Measurements from ENCODE around the gene PDE1A. TPM values are rescaled to one million over a fixed set of nuclear protein-coding genes. Genes with fewer than 3 reads are reported as not detected.

The PDE1A gene
- total and polyA plus RNA-seq, 2 of the 13 experiments (the other 11 are each of a cell fraction or from before 2014, with no cell fraction given) = not detected

DNA sequence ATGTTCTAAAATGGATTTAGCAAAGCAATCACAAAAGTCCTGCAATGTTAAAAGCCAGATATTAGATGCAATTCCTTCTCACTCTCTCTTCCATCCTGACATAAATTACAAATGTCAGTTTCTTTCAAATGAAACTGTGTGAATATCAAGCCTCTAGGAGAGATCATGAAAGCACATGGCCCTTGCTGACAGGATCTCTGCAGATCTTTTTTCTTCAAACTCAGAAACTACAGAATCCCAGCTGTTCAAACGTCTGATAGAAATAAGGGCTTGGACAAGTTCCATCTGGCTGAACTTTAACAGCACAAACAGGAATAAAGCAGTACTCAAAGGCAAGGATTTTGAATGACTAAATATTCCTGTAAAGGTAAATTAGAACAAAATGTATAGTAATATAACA, 47.6 kb downstream of the PDE1A start (continued):
- no peak for TF ChIP-seq SRSF1 (optimal IDR thresholded peaks at IDR 0.05; ENCODE audit: low read depth, low read length)

DNA sequence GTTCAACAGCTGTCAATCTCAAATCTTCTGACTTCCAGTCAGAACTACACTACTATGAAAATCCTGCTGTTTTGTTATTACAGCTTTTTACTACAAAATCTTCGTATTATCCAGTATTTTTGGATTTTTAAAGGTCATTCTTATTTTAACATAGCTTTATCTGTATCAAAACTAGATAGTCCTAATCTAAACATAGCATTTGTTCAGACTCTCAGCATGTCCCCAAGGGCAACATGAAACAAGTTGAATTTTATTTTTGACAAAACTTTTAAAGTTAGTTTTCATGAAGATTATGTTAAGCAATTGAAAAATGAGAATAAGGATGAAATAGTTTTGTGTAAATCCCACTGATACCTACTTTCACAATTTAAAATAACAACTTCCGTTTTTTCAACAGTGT, 48.1 kb downstream of the PDE1A start:
- 3% methylated on average over 2 of the region's 2 CpGs for WGBS (ENCODE audit: low lambda C conversion rate)
- H3K4me3 ChIP-seq (replicated peaks in 1 of 3; ENCODE audit: insufficient read depth in 1 of 3, low read depth in 2 of 3, low read length in 3 of 3) = no peak overlapping the region
- no peak overlapping the region for H2AFZ ChIP-seq (ENCODE audit: low read length)
- H3K27ac ChIP-seq (ENCODE audit: extremely low read length, insufficient read depth, low read length) = no peak overlapping the region
- no peaks in the 10 kb centered on the region for H3K79me2 ChIP-seq (ENCODE audit: insufficient read depth, low read length)
- ATAC-seq (no peak), FAIRE-seq (no peak), DNase-seq (ENCODE audit: low spot score) (no peak)
- no peak overlapping the region for H3K9ac ChIP-seq (ENCODE audit: insufficient read depth, low read depth, low read length)
- no peaks in the 10 kb centered on the region for H3K27me3 ChIP-seq (ENCODE audit: control insufficient read depth in 1 of 2, insufficient read depth in 2 of 2, low read length in 2 of 2)
- no peaks in the 10 kb centered on the region for H3K36me3 ChIP-seq (replicated peaks in 1 of 2; ENCODE audit: control insufficient read depth in 1 of 2, insufficient read depth in 2 of 2, low read length in 2 of 2)
- ChIA-PET CTCF (ENCODE audit: low intra/inter-chr PET ratio, low total read pairs) (no interaction called here), POLR2A (no interaction called here)
- BruUV-seq (replicated peaks) = no TSS peak
- intact Hi-C loops (cut with micrococcal nuclease; ENCODE audit: unreplicated experiment) = no loop called here
- peaks cover 31% of the 10 kb centered on the region for H3K9me3 ChIP-seq (ENCODE audit: low read length)
- in situ Hi-C loops (cut with HindIII; ENCODE audit: extremely low pct_ligation_motif_present, low pct_unique_long_range_greater_than_20kb) = no loop called here
- no peak overlapping the region for H3K4me2 ChIP-seq (ENCODE audit: low read depth, low read length)
- no peaks in the 10 kb centered on the region for H3K4me1 ChIP-seq (ENCODE audit: insufficient read depth, low read length)
- no peaks in the 10 kb centered on the region for H4K20me1 ChIP-seq (ENCODE audit: insufficient read depth, low read length)
- TF ChIP-seq, protein P1, sequence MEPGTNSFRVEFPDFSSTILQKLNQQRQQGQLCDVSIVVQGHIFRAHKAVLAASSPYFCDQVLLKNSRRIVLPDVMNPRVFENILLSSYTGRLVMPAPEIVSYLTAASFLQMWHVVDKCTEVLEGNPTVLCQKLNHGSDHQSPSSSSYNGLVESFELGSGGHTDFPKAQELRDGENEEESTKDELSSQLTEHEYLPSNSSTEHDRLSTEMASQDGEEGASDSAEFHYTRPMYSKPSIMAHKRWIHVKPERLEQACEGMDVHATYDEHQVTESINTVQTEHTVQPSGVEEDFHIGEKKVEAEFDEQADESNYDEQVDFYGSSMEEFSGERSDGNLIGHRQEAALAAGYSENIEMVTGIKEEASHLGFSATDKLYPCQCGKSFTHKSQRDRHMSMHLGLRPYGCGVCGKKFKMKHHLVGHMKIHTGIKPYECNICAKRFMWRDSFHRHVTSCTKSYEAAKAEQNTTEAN (CRISPR knock-in tag; conservative IDR thresholded peaks at IDR 0.05) = no peak
- TF ChIP-seq ZNF816 (CRISPR knock-in tag; IDR thresholded peaks at IDR 0.05; ENCODE audit: borderline replicate concordance) = no peak
- no peak for TF ChIP-seq PRDM10 (CRISPR knock-in tag; IDR thresholded peaks at IDR 0.05; ENCODE audit: low read depth)
- TF ChIP-seq LCORL (IDR thresholded peaks at IDR 0.05) = no peak
- TF ChIP-seq LCORL (CRISPR knock-in tag; IDR thresholded peaks at IDR 0.05) = no peak
- no peak for TF ChIP-seq NFYC (CRISPR knock-in tag; IDR thresholded peaks at IDR 0.05)
- no peak for TF ChIP-seq USF2 (IDR thresholded peaks at IDR 0.05; ENCODE audit: low read depth, low read length)
- TF ChIP-seq USF2 (CRISPR knock-in tag; IDR thresholded peaks at IDR 0.05; ENCODE audit: borderline replicate concordance) = no peak
- TF ChIP-seq, protein P2, sequence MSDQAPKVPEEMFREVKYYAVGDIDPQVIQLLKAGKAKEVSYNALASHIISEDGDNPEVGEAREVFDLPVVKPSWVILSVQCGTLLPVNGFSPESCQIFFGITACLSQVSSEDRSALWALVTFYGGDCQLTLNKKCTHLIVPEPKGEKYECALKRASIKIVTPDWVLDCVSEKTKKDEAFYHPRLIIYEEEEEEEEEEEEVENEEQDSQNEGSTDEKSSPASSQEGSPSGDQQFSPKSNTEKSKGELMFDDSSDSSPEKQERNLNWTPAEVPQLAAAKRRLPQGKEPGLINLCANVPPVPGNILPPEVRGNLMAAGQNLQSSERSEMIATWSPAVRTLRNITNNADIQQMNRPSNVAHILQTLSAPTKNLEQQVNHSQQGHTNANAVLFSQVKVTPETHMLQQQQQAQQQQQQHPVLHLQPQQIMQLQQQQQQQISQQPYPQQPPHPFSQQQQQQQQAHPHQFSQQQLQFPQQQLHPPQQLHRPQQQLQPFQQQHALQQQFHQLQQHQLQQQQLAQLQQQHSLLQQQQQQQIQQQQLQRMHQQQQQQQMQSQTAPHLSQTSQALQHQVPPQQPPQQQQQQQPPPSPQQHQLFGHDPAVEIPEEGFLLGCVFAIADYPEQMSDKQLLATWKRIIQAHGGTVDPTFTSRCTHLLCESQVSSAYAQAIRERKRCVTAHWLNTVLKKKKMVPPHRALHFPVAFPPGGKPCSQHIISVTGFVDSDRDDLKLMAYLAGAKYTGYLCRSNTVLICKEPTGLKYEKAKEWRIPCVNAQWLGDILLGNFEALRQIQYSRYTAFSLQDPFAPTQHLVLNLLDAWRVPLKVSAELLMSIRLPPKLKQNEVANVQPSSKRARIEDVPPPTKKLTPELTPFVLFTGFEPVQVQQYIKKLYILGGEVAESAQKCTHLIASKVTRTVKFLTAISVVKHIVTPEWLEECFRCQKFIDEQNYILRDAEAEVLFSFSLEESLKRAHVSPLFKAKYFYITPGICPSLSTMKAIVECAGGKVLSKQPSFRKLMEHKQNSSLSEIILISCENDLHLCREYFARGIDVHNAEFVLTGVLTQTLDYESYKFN (CRISPR knock-in tag; conservative IDR thresholded peaks at IDR 0.05) = no peak
- no peak for TF ChIP-seq POLR2AphosphoS2 (IDR thresholded peaks at IDR 0.05; ENCODE audit: low read depth, low read length)
- TF ChIP-seq RFXAP (CRISPR knock-in tag; IDR thresholded peaks at IDR 0.05; ENCODE audit: borderline replicate concordance) = no peak

All from HepG2 (cell line).